IPS DF 6.9 (cell line): Measurements from ENCODE around the gene RPA3.

Experiments used
- DNase-seq: peaks from one replicate; pipeline ENCODE4 v3.0.0-alpha.2; 2013; ENCODE audit warnings: low read depth, low spot score
- H3K27ac ChIP-seq: one replicate; pipeline ENCODE4 v1.5.1; 2013; ENCODE audit warnings: low read length, control low read depth
- H3K27me3 ChIP-seq: 2 replicates; pipeline ENCODE4 v1.6.1; 2013; ENCODE audit warnings: mild to moderate bottlenecking, low read length; ENCODE audit not compliant: control insufficient read depth, insufficient read depth
- H3K36me3 ChIP-seq: 2 replicates; pipeline ENCODE4 v1.6.1; 2013; ENCODE audit warnings: low read length; ENCODE audit not compliant: control insufficient read depth, insufficient read depth
- H3K4me1 ChIP-seq: 2 replicates; pipeline ENCODE4 v1.6.1; 2013; ENCODE audit warnings: low read length; ENCODE audit not compliant: control insufficient read depth, insufficient read depth
- H3K4me3 ChIP-seq: 2 replicates; pipeline ENCODE4 v1.5.1; 2013; ENCODE audit warnings: mild to moderate bottlenecking, low read length
- H3K9me3 ChIP-seq: 2 replicates; pipeline ENCODE4 v1.6.1; 2013; ENCODE audit warnings: low read length, inconsistent platforms; ENCODE audit not compliant: control insufficient read depth, insufficient read depth
- WGBS: extraction: QIAGEN DNeasy Blood & Tissue Kit; methylation state at CpG from one replicate; pipeline ENCODE4 v1.1.7; 2013; ENCODE audit warnings: mixed read lengths, missing lambda C conversion rate; ENCODE audit not compliant: insufficient read length, insufficient coverage; 5-methylcytosine and 5-hydroxymethylcytosine counted together

Gene RPA3

DNA sequence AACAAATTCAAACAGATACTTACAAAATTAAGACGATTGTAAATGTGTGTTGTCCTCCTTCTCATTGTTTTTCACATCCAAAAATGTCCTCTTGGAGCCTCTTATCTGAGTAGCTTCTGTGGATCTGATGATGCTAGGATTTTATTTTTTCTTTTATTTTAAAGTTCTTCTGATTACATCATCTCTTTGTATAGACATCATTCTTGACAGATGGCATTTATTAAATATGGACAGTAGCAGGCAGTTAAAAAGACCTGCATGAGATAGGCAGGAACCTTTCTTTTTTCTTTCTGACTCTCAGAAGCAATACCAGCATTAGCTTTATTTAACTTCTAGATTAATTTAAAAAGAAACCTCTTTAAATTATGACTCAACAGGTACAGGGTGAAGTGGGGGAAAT is at the start of gene RPA3:
Gene RPA3 (minus strand): TSS at position 116 of the 400 bp plus-strand sequence. CDS start 78,189 bp downstream, outside the sequence.
- H3K4me3 ChIP-seq: no peak within 1 kb of the TSS
- no peaks in the 10 kb centered on the region for H3K9me3 ChIP-seq
- H3K36me3 ChIP-seq: no peaks in the 10 kb centered on the region
- no peak for DNase-seq
- H3K4me1 ChIP-seq: no peaks in the 10 kb centered on the region
- H3K27ac ChIP-seq: no peak within 1 kb of the TSS
- no CpG with 5 or more reads among the region's 1 CpG for WGBS
- H3K27me3 ChIP-seq: no peaks in the 10 kb centered on the region

DNA sequence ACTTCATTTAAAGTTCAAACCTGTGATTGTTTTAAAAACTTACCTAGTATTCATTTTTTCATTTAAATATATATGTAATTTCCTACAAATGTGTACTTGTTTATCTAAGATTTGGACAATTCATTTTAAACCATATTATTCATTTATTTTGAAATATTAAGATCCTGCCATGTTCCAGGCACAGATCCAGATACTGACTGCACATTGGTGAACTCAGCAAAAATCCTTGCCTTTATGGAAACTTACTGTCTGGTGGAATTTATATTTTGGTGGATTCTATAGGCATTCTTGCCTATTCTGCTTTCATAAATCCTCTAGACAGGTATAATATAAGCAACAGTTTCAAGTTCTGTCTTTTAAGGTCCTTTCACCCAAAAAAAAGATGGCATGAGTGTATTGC is 48.3 kb upstream of the RPA3 start:
- H3K27ac ChIP-seq: no peak overlapping the region
- no peaks in the 10 kb centered on the region for H3K36me3 ChIP-seq
- no peak for DNase-seq
- no peaks in the 10 kb centered on the region for H3K27me3 ChIP-seq
- no peak overlapping the region for H3K4me3 ChIP-seq
- no peaks in the 10 kb centered on the region for H3K4me1 ChIP-seq
- no peaks in the 10 kb centered on the region for H3K9me3 ChIP-seq

DNA sequence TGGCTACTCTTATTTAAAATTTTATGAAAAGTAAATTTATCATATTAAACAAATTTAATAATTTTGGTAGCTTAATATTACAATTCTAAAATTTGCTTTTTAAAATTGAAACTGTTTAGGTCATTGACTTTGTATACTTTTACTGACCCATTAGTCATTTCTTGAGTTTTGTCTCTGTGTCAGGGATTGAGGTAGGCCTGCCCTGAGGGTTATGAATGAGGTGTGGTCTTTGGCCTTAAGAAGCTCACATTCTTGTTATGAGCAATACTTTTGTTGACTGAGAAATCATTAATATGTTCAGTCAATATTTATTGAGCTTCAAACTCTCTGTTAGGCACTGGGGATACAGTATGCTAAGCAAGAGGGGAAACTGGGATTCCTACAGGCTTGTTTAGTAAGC is 47.0 kb upstream of the RPA3 start:
- no peak for DNase-seq
- Histone ChIP-seq H3K27ac (no peak overlapping the region), H3K4me1 (no peaks in the 10 kb centered on the region), H3K9me3 (no peaks in the 10 kb centered on the region), H3K27me3 (no peaks in the 10 kb centered on the region), H3K36me3 (no peaks in the 10 kb centered on the region), H3K4me3 (no peak overlapping the region)

DNA sequence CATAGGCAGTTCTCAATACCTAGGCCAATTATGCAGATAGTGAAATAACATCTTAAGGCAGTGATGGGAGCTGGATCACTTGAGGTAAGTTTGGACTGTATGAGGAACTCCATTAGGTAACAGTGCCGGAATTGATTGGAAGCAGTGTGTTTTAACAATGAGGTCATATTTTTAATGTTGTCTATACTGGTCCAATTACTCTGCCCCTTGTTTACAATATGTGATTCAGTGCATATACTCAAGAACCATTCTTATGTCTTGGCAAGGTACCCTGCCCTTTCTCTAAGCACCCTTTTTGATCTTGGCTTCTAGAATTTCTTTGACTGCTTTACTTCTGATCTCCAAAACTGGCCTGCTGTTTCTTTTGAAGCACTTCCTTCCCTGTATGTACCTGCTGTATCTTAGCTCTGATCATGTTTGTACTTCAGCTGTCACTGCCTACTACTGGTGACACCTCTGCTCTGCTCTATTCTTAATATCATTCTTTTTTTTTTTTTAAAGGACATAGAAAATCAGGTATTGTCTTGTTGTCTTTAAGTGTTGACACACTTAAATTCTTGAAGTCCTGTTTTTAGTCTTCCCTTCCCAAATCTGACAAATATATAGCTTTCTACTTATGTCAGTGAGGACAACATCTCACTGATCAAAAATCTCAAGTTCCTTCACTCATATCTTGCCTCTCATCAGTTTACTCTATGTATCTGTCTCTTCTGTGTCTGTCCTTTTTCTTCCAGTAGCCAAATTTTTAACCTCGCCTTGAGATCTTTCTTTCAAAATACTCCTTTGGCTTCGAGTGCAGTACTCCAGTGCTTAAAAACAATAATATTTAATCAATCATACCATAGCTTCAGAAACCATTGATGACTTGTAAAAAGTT is 46.4 kb upstream of the RPA3 start:
- Histone ChIP-seq H3K9me3 (no peaks in the 10 kb centered on the region), H3K27ac (no peak overlapping the region), H3K36me3 (no peaks in the 10 kb centered on the region), H3K27me3 (no peaks in the 10 kb centered on the region), H3K4me1 (no peaks in the 10 kb centered on the region), H3K4me3 (no peak overlapping the region)
- no CpG with 5 or more reads among the region's 3 CpGs for WGBS
- no peak for DNase-seq

DNA sequence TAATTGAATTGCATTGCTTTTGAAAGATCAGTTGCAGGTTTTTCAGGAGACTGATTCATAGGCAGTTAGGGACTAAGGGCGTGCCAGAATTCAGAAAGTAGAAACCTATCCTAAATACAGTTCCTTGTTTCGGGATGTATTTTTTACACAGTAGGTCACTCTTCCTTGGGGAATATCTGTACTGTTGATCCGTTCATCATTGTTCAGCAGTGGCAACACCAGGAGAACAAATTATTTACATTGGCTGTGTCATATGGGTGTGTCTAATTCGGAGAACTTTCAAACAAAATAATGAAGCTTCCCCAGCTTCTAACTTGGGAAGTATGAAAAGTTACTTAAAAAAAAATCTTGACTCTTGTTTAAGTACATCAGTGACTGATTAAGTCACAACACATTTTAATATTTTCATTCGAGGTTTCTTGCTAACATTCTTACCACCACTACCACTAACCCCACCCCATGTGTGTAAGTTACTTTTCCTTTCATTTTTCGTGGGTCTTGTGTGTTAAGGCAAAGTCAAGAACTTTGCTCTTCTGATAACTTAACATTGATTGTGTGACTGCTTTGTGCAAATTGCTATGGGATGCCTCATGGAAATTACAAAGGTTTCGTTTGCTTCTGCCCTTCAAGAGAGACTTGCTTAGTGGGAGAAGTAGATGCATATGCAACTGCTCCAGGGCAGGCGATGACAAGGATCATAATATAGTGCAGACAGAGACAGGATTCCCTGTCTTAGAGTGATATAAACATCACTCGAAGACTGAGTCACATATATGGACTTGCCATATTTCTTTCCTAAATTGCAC is 43.8 kb upstream of the RPA3 start:
- H3K27ac ChIP-seq: no peak overlapping the region
- no peaks in the 10 kb centered on the region for H3K4me1 ChIP-seq
- H3K27me3 ChIP-seq: no peaks in the 10 kb centered on the region
- WGBS: no CpG with 5 or more reads among the region's 9 CpGs
- no peak for DNase-seq
- H3K9me3 ChIP-seq: no peaks in the 10 kb centered on the region
- no peak overlapping the region for H3K4me3 ChIP-seq
- no peaks in the 10 kb centered on the region for H3K36me3 ChIP-seq

DNA sequence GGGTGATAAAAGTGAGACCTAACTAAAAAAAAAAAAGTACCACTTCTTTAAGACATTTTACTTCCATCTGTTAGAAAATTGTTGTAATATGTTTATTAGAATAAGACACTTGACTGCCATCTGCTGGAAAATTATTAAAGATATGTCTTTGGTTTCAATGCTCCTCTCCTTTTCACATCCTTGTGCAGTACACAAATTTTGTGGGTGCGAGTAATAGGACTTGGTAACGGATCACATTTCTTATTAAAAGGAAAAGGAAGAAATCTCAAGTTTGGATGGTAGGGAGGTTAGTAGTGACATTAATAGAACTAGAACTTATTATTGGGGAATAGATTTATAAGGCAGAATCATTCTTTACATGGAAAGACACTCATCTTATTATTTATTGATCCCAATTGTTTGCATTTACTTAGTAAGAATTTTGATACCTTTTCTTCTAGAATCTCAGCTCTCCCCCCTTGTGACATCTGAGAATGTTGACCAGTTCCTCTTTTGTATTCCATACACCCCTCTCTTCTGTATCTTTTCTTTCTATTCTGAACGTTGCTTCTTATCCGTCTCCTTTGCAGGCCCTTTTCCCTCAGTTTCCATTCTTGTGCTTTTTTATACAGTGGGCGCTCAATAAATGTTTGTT is 43.0 kb upstream of the RPA3 start:
- Histone ChIP-seq H3K27ac (no peak overlapping the region), H3K9me3 (no peaks in the 10 kb centered on the region), H3K4me3 (no peak overlapping the region), H3K27me3 (no peaks in the 10 kb centered on the region), H3K36me3 (no peaks in the 10 kb centered on the region), H3K4me1 (no peaks in the 10 kb centered on the region)
- WGBS: no CpG with 5 or more reads among the region's 5 CpGs
- no peak for DNase-seq

DNA sequence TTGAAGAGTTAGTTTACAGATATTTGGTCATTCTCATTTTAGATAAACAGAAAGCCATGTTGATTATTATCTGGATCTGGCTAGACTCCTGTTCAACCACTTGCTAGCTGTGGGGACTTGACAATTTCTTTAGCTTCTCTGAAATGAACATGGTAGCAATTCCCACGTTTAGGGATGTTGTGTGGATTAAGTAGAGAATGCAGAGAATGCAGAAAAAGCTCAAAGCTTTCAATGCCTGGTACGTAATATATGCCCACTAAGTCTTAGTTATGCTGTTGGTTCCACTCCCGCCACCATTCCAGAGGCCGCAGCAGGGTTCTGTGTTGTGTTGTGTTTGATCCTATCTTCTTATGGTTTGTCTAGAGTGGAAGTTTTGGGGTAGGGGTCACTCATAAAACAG is 39.2 kb upstream of the RPA3 start:
- no CpG with 5 or more reads among the region's 4 CpGs for WGBS
- H3K27ac ChIP-seq: no peak overlapping the region
- H3K9me3 ChIP-seq: no peaks in the 10 kb centered on the region
- no peaks in the 10 kb centered on the region for H3K27me3 ChIP-seq
- DNase-seq: no peak
- H3K4me3 ChIP-seq: no peak overlapping the region
- no peaks in the 10 kb centered on the region for H3K4me1 ChIP-seq
- no peaks in the 10 kb centered on the region for H3K36me3 ChIP-seq

DNA sequence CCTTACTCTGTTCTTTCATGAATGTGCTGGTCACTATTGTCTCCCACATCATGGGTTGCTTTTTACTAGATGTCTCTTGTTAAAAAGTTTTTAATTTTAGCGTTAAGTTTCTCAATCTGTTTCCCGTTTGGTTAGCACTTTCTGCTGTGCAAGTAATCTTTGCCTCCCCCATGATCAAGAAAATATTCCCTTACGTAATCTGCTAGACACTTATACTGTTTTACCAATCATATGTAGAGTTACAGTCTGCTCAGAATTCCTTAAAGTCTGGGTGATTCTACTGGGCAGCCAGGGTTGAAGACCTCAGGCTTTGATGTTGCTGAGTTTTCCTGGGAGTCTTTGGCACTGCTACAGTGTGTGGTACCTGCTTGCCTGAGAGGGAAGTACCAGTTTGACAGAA is 38.2 kb upstream of the RPA3 start:
- no CpG with 5 or more reads among the region's 3 CpGs for WGBS
- DNase-seq: no peak
- no peaks in the 10 kb centered on the region for H3K36me3 ChIP-seq

DNA sequence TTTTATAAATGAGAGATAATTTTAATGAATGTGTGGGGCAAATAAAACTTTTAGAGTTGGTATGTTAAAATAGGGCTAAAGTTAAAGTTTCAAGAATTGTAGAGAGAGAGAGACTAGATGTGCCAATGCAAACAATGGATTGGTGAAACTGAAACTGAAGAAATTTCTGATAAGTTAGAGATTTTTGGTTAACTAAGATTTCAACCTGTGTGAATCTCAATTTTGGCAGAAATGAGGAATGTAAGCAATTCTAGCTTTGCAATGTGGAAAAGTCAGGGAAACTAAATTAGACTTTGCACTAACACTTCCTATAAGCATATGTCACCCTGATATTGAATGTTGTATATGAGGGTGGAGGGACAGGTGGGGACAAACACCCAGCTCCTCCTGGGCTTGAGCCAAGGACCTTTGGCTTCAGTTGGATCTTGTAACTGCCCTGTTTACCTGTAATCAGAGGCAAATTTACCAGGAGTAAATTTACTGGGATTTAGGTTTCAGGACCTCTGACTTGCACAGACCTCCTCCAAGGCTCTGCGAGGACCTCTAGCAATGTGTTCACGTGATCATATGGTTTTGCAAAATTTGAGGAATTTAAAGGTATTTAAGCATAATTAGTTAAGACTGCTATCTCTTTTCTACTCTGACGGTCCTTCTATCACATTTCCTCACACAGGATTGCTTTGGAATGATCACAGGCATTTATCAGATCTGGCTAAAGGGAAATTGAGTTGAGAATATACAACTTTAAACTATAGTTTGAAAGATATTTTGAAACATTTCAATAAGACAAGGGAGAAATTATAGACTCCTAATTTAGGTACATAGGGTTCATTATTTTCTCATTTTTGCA is 33.1 kb upstream of the RPA3 start:
- no peak overlapping the region for H3K27ac ChIP-seq
- no peaks in the 10 kb centered on the region for H3K36me3 ChIP-seq
- no peak overlapping the region for H3K4me3 ChIP-seq
- H3K27me3 ChIP-seq: no peaks in the 10 kb centered on the region
- no peak for DNase-seq
- H3K9me3 ChIP-seq: no peaks in the 10 kb centered on the region
- no CpG with 5 or more reads among the region's 3 CpGs for WGBS
- H3K4me1 ChIP-seq: no peaks in the 10 kb centered on the region

More for the DNA sequence above, 38.2 kb upstream of the RPA3 start:
- H3K27me3 ChIP-seq: no peaks in the 10 kb centered on the region
- H3K9me3 ChIP-seq: no peaks in the 10 kb centered on the region
- no peak overlapping the region for H3K4me3 ChIP-seq
- H3K27ac ChIP-seq: no peak overlapping the region
- H3K4me1 ChIP-seq: no peaks in the 10 kb centered on the region
